Retinal pigment epithelial cell (primary cell): Measurements from ENCODE around the gene TCF3.
"Not testable (repeated sequence)": the region's sequence is repeated elsewhere in the genome, so short reads cannot be mapped to it uniquely, and the experiment has no call there.

Experiments
- DNase-seq: peaks from one replicate; pipeline ENCODE4 v3.0.0-alpha.2; 2010; ENCODE audit warnings: low read depth
- H3K4me3 ChIP-seq: 2 replicates; pipeline ENCODE4 v1.5.1; 2011; ENCODE audit warnings: mild to moderate bottlenecking, low read length, control low read depth, moderate library complexity
- TF ChIP-seq, protein P1 (sequence below): conservative IDR thresholded peaks from 2 replicates; pipeline ENCODE4 v1.5.1; 2011; ENCODE audit warnings: low read depth, low read length, control low read depth, inconsistent platforms

The TCF3 gene

DNA sequence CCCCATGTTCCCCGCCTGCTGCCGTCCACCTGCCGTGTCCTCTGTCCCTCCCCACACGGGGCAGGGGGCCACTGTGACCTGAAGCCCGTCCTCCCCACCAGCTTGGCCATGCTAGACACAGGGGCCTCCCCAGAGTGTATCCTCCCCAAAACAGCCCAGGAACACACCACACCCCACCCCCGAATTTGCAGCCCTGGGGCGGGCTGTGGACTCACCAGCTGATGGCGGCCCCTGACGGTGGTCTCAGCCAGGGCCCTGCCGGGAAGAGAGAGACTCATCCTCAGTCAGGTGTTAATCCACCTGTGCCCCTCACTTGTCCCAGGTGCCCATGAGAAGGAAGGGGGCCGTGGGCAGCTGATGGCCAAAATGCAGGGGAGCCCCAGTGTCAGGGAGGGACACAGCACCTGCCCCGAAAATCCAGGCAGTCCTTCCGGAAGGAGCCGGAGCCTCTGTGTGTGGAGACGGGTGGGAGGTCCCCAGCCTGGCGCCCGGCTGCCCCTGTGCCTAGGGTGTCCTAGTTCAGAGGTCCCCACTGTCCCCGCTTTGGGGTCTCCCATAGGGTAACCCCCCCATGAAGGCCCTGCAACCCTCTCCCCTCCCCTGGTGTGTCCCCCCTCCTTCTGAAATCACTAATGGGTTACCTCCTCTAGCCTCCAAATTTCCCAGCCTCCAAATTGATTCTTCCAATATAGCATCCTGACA lies 39.3 kb upstream of the TCF3 start:
- TF ChIP-seq, protein P1, sequence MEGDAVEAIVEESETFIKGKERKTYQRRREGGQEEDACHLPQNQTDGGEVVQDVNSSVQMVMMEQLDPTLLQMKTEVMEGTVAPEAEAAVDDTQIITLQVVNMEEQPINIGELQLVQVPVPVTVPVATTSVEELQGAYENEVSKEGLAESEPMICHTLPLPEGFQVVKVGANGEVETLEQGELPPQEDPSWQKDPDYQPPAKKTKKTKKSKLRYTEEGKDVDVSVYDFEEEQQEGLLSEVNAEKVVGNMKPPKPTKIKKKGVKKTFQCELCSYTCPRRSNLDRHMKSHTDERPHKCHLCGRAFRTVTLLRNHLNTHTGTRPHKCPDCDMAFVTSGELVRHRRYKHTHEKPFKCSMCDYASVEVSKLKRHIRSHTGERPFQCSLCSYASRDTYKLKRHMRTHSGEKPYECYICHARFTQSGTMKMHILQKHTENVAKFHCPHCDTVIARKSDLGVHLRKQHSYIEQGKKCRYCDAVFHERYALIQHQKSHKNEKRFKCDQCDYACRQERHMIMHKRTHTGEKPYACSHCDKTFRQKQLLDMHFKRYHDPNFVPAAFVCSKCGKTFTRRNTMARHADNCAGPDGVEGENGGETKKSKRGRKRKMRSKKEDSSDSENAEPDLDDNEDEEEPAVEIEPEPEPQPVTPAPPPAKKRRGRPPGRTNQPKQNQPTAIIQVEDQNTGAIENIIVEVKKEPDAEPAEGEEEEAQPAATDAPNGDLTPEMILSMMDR: no peak
- no peak overlapping the region for H3K4me3 ChIP-seq
- DNase-seq: no peak

DNA sequence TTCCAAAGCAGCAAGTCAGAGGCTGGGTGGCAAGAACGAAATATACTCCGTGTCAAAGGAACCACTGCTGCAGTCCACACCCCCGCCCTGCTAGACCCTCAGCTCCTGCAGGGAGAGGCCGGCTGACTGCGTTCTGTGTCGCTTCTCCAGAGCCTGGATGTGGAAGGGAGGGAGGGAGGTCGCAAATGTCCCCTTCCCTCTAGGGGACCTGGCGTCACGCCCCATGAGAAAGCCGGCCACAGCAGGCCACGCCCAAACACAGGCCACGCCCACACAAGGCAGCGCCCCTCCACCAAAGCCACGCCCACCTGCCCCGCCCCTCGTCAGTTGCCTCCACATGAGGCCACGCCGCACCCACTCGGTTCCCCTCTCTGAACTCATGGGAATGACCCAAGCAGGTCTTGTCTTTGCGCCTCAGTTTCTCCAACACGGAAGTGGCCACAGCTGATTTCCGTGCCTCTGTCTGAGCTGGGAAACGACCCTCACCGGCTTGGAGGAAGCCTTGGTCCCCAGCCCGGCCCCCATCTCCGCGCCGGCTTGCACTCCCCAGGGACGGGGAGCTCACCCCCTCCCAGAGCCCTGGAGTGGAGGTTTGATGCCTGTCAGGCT lies 38.4 kb upstream of the TCF3 start:
- no peak for DNase-seq
- TF ChIP-seq, protein P1: no peak
- no peak overlapping the region for H3K4me3 ChIP-seq

DNA sequence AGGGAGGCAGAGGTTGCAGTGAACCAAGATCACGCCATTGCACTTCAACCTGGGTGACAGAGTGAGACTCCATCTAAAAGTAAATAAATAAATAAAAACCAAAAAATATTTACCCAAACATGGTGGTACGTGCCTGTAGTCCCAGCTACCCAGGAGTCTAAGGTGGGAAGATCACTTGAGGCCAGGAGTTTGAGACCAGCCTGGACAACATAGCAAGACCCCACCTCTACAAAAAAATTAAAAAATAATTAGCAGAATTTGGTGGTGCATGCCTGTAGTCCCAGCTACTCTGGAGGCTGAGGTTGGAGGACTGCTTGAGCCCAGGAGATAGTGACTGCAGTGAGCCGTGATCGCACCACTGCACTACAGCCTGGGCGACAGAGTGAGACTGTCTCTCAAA lies 33.4 kb upstream of the TCF3 start:
- DNase-seq, H3K4me3 ChIP-seq: not testable (repeated sequence)

DNA sequence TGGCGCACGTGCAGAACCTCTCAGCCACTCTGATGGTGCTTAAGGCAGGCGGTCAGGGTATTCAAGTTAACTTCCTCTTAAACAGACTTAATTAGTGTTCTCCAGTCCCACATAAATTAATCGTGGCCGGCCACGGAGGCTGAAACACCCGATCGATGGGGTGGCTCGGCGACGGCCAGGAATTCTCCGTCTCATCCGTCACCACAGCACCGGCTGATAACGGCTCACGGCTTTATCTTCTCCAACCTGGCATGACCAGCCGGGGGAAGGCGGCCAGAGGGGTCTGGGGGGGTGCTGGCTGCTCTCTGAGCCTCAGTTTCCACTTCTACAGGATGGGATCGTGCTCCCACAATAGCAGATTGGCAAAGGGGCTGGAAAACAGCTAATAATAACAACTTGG lies 32.6 kb upstream of the TCF3 start:
- TF ChIP-seq, protein P1: no peak
- H3K4me3 ChIP-seq: no peak overlapping the region
- no peak for DNase-seq

DNA sequence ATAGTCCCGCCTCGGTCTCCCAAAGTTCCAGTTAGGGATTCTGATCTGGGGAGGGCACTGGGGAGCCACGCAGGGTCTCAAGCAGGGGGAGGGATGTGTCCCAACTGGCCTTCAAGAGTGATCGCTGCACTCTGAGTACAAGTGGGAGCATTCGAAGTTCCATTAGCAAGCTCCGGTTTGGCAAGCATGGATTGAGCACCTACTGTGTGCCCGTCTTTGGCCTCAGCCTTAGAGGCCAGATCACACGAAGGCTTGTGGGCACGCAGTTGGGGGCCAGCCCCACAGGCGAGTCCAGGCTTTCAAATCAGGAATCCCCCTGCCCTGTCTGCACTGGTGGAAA lies 32.1 kb upstream of the TCF3 start:
- TF ChIP-seq, protein P1: no peak
- no peak for DNase-seq
- H3K4me3 ChIP-seq: no peak overlapping the region

DNA sequence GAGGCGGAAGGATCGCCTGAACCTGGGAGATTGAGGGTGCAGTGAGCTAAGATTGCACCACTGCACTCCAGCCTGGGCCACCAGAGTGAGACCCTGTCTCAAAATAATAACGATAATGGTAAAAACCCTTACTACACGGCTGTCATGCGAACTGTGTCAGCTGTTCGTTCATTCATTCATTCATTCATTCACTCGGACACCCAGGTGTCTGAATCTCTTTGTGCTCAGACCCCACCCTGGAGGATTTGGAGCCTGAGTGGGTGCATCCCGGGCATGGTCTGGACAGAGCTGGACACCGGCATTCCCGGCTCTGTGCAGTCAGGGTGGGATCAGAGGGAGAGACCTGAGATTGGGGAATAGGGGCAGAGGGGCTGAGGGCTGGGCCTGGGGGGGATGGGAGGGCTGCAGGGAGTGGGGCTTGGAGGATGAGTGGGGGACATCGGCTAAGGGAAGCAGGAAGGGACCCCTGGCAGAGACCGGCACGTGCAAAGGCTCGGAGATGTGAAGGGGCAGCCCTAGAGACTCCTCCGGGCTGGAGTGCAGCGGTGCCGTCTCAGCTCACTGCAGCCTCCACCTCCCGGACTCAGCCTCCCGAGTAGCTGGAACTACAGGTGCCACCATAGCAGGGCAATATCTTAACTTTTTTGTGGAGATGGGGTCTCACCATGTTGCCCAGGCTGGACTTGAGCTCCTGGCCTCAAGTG lies 31.6 kb upstream of the TCF3 start:
- TF ChIP-seq, protein P1: no peak
- no peak overlapping the region for H3K4me3 ChIP-seq
- no peak for DNase-seq

DNA sequence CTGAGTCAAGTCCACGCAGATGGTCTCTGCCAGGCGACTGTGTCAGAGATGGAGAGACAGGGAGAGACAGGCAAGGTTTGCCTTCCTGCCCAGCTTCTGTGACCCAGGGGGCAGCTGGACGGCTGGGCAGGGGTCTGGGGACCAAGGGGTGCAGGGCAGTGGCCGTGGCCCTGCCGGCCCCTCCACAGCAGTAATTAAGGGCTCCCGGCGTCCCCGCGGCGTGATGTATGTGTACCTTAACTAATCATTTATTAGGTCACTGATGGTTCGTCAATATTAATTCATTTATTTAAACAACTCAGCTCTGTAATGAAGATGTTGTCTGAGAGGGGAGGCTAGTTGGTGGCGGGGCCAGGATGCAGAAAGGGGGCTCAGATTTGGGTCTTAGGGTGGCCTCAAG lies 28.6 kb upstream of the TCF3 start:
- no peak overlapping the region for H3K4me3 ChIP-seq
- TF ChIP-seq, protein P1: no peak
- DNase-seq: no peak
